OCI-LY7 (cell line): Measurements from ENCODE around the gene CLPSL1.

Experiments
- CTCF ChIP-seq: fragments of 200-600 bp; sonication (generic); conservative IDR thresholded peaks from 2 replicates; pipeline ENCODE4 v1.5.1; 2014; ENCODE audit warnings: mild to moderate bottlenecking, antibody characterized with exemption, low read length, moderate library complexity, mixed read lengths
- EZH2phosphoT487 ChIP-seq: fragments of 200-600 bp; sonication (generic); IDR thresholded peaks from 2 replicates; pipeline ENCODE4 v1.6.1; 2018; ENCODE audit warnings: low read depth, borderline replicate concordance, mild to moderate bottlenecking, mixed run types, antibody characterized with exemption, low read length, moderate library complexity, mixed read lengths

GRCh38 chr6:35754452-35755277 lies 26.2 kb upstream of the CLPSL1 start:
- TF ChIP-seq CTCF: 0 out of 2 replicates have a peak, but pooled peaks have one; percentile 20
- TF ChIP-seq EZH2phosphoT487: no peak
